A549 (cell line): ENCODE results near the gene DHX8.

Experiments used
- EP300 ChIP-seq, 2 experiments: fragments of >200 bp; sonication (Bioruptor Twin); formaldehyde crosslinking; IDR thresholded peaks; 2 replicates in 1 of 2; 3 replicates in 1 of 2; pipeline ENCODE4 v1.6.1; 2016 to 2017
- POLR2A ChIP-seq: IDR thresholded peaks from 2 replicates; pipeline ENCODE4 v1.6.1; 2012; ENCODE audit warnings: mild to moderate bottlenecking, low read length
- RAD21 ChIP-seq, 2 experiments: fragments of >200 bp in 1 of 2; sonication (Bioruptor Twin) in 1 of 2; formaldehyde crosslinking in 1 of 2; IDR thresholded peaks in 1 of 2; conservative IDR thresholded peaks in 1 of 2; 2 replicates in 1 of 2; 3 replicates in 1 of 2; pipeline ENCODE4 v1.6.1; 2012 to 2018; ENCODE audit warnings: inconsistent platforms in 1 of 2
- RFX5 ChIP-seq: fragments of 450-650 bp; IDR thresholded peaks from 2 replicates; pipeline ENCODE4 v1.7.1; 2014; ENCODE audit warnings: antibody characterized with exemption, mild to moderate bottlenecking, moderate library complexity
- SREBF2 ChIP-seq: fragments of 450-650 bp; IDR thresholded peaks from 2 replicates; pipeline ENCODE4 v1.6.1; 2014; ENCODE audit warnings: mild to moderate bottlenecking, moderate library complexity
- TP53 ChIP-seq: fragments of 250-450 bp; sonication (Bioruptor Pico); IDR thresholded peaks from 2 replicates; pipeline ENCODE4 v1.5.0; 2021; ENCODE audit warnings: mild to moderate bottlenecking, moderate library complexity
- TF ChIP-seq, protein P1 (sequence below): fragments of >200 bp; sonication (Bioruptor Twin); formaldehyde crosslinking; IDR thresholded peaks from 3 replicates; pipeline ENCODE4 v1.5.1; 2016

DNA sequence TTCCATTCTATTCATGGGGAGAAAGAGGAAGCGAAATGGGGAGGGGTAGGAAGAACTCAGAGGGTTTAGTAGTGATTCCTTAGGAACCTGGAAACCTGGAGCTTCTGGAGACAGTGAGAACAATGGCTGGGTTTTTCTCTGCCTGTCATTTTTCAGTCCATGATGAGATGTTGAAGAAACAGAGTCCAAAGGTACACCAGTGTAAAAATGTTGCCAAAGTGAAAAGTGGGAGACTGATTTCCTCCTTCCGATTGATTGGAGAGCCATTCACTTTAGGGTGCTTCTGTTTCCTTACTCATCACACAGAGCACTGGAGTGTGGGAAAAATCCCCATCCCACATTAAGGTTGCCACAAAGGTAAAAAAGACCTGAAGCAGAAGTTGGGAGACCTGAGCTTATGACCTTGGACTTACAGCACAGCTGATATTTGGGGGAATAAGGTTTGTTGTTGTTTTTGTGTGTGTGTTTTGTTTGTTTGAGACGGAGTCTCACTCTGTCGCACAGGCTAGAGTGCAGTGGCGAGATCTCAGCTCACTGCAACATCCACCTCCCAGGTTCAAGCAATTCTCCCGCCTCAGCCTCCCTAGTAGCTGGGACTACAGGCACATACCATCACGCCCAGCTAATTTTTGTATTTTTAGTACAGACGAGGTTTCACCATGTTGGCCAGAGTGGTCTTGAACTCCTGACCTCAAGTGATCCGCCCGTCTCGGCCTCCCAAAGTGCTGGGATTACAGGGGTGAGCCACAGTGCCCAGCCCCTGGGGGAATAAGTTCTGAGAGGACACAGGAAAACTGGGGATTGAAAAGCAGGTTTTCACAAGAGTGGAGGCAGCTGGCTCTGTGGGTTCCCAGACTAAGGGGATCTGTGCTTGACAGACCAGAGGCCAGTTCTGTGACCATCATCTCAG is 1.4 kb upstream of the DHX8 start:
- TF ChIP-seq, protein P1, sequence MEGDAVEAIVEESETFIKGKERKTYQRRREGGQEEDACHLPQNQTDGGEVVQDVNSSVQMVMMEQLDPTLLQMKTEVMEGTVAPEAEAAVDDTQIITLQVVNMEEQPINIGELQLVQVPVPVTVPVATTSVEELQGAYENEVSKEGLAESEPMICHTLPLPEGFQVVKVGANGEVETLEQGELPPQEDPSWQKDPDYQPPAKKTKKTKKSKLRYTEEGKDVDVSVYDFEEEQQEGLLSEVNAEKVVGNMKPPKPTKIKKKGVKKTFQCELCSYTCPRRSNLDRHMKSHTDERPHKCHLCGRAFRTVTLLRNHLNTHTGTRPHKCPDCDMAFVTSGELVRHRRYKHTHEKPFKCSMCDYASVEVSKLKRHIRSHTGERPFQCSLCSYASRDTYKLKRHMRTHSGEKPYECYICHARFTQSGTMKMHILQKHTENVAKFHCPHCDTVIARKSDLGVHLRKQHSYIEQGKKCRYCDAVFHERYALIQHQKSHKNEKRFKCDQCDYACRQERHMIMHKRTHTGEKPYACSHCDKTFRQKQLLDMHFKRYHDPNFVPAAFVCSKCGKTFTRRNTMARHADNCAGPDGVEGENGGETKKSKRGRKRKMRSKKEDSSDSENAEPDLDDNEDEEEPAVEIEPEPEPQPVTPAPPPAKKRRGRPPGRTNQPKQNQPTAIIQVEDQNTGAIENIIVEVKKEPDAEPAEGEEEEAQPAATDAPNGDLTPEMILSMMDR: no peak
- TF ChIP-seq RFX5: no peak
- no peak for TF ChIP-seq SREBF2
- no peak for TF ChIP-seq TP53 (CRISPR knock-in tag)
- no peak for TF ChIP-seq EP300 (IDR thresholded peaks at IDR 0.05)
- no peak for TF ChIP-seq POLR2A
- no peak for TF ChIP-seq RAD21 (conservative IDR thresholded peaks at IDR 0.05 in 1 of 2, IDR thresholded peaks at IDR 0.05 in 1 of 2)
